Heart right ventricle (tissue), 16 donors: Measurements from ENCODE around the gene NKTR. TPM values are rescaled to one million over a fixed set of nuclear protein-coding genes. Genes with fewer than 3 reads are reported as not detected.

Experiments used
- ATAC-seq, 8 donors: fragments of 200-7000 bp; cut with Tn5 transposase; one replicate each; pipeline ENCODE4 v1.9.1; 2020; ENCODE audit warnings: mild to moderate bottlenecking in 8 of 8, moderate library complexity in 8 of 8, moderate number of reproducible peaks in 1 of 8
- DNase-seq, 2 donors: peaks; one replicate each; pipeline ENCODE4 v3.0.0-alpha.2; 2020
- H3K27ac ChIP-seq, 10 donors: fragments of 200-600 bp; sonication (generic) in 2 of 10; one replicate each; pipeline versions ENCODE4 v1.5.0 to v1.8.0; 2020 to 2022; ENCODE audit warnings: mild to moderate bottlenecking in 3 of 10
- H3K27me3 ChIP-seq, 7 donors: fragments of 200-600 bp; one replicate each; pipeline ENCODE4 v1.8.0; 2021 to 2022; ENCODE audit warnings: mild to moderate bottlenecking in 2 of 7
- H3K36me3 ChIP-seq, 9 donors: fragments of 200-600 bp; sonication (generic) in 1 of 9; one replicate each; pipeline versions ENCODE4 v1.5.0 to v1.8.0; 2020 to 2022; ENCODE audit warnings: mild to moderate bottlenecking in 2 of 9
- H3K4me1 ChIP-seq, 9 donors: fragments of 200-600 bp; sonication (generic) in 1 of 9; one replicate each; pipeline versions ENCODE4 v1.5.0 to v1.8.0; 2020 to 2022; ENCODE audit warnings: mild to moderate bottlenecking in 4 of 9
- H3K4me3 ChIP-seq, 10 donors: fragments of 200-600 bp; sonication (generic) in 2 of 10; one replicate each; pipeline versions ENCODE4 v1.5.0 to v1.8.0; 2020 to 2022; ENCODE audit warnings: mild to moderate bottlenecking in 7 of 10, moderate library complexity in 2 of 10
- H3K9me3 ChIP-seq, 11 donors: fragments of 200-600 bp in 10 of 11; sonication (generic) in 2 of 11; one replicate each; pipeline versions ENCODE4 v1.5.0 to v1.8.0; 2013 to 2022; ENCODE audit warnings: mild to moderate bottlenecking in 2 of 11, control low read depth in 1 of 11, moderate library complexity in 1 of 11
- WGBS, 2 donors: extraction: QIAGEN DNeasy Blood & Tissue Kit; methylation state at CpG; one replicate each; pipeline ENCODE4 v1.1.7; 2013; ENCODE audit warnings: inconsistent platforms in 1 of 2; 5-methylcytosine and 5-hydroxymethylcytosine counted together
- intact Hi-C, 10 donors: fragments of 100-400 bp; cut with DNase I; formaldehyde crosslinking; loops; one replicate each; pipeline versions ENCODE4 v1.11.1 to v1.14.2; 2022
- polyA plus RNA-seq, 2 donors: library from polyadenylated mRNA; stranded (reverse); fragments of 200-250 nt; gene quantifications; one replicate each; pipeline ENCODE4 v1.2.3, GENCODE V29; 2013
- total RNA-seq, 10 donors: library from RNA; stranded (reverse); fragmentation: NEBNext Ultra II Directional in 3 of 10; extraction: Animal tissue kit (Norgen Biotek cat#: 25700) in 3 of 10; gene quantifications; one replicate each; pipeline versions ENCODE4 v1.2.1 to v1.2.4, GENCODE V29; 2021 to 2023
- TF ChIP-seq, protein P1 (sequence below), 9 donors: fragments of 200-600 bp; sonication (generic) in 2 of 9; IDR thresholded peaks; one replicate each; pipeline versions ENCODE4 v1.5.0 to v1.8.0; 2021 to 2022; ENCODE audit warnings: antibody characterized with exemption in 9 of 9, mild to moderate bottlenecking in 5 of 9, moderate library complexity in 1 of 9
- donor health status: Arrhythmogenic right ventricular cardiomyopathy.
- donor health status: ischemic (EF 13 %, LVEDD 7.1; RV severe dilation, severe dysfunction).
- donor health status: healthy with polysubstance abuse.
- donor health status: DM: no; HTN: yes; CAD: no.
- donor health status: DM: no; HTN: no; CAD: no.
- donor health status: ischemic (EF 25% LVEDD 6.9; RV normal size, moderate dysfunction).
- donor health status: ischemic (EF 25% LVEDD 5.7; RV mildly dilated, moderate dysfunction).
- donor health status: healthy.
- donor health status: DM: yes; HTN: yes; CAD: no.
- donor health status: Ischemic cardiomyopathy.
- donor health status: ischemic (EF 35%, LVEDD 5.7; RV mildly dilated, moderate dysfunction).
- donor health status: nonischemic (EF 11% LVEDD 7.7; RV severe dilation, severe dysfunction).
- donor health status: DM: yes; HTN: yes; CAD: no.
- donor health status: PGD.
- donor health status: ischemic (EF 29% LVEDD 5.4; RV normal size, mild dysfunction).
- donor health status: nonischemic (EF 23%, LVEDD 6.1; RV moderate dilation, normal function).

NKTR gene
- total and polyA plus RNA-seq, 12 donors, result 10.2 to 59.3 (median 21.9) TPM

DNA sequence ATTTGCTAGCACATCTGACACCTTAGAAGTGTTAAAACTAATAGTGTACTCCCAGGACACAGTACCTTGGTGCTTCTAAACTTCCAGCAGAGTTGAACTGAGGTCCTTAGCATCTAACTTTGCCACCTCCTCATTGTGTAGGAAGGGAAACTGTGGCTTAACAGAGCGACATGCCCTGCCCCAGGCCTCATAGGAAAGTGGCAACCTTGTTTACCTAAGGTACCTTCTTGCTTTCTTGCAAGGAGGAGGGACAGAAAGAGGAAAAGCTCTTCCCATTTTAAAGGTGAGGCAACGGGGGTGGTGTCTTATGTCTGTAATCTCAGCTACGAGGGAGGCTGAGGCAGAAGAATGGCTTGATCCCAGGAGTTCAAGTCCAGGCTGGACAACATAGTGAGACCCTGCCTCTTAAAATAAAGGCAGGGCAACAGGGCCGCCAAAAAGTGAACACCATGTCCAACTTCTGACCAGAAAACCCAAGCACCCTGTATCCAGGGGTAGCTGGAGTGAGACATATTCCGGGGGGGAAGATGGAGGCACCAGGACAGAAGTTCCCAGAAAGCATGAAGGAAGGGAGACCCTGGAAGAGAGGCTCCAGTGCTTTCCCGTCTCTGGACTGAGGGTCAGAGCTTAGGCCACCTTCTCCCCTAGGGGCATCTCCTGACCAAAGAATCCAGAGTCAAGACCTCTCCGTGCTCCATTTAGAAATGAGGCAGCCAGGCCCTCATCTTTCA is 84.3 kb downstream of the NKTR start:
- Histone ChIP-seq H3K27ac (peak overlapping the region in 8 of 10 donors; percentile 50 to 85 (median 76)), H3K4me1 (peaks cover 4 to 40% (median 20%) of the 10 kb centered on the region in 9 donors), H3K4me3 (no peak overlapping the region), H3K36me3 (no peaks in the 10 kb centered on the region), H3K9me3 (no peaks in the 10 kb centered on the region), H3K27me3 (peaks cover 0 to 23% (median 11%) of the 10 kb centered on the region in 7 donors)
- ATAC-seq, result peak in 1 of 8 donors; percentile 4
- DNase-seq, result no peak
- WGBS, 2 donors, result 81 to 82% methylated on average over 7 of the region's 7 CpGs
- TF ChIP-seq, protein P1, sequence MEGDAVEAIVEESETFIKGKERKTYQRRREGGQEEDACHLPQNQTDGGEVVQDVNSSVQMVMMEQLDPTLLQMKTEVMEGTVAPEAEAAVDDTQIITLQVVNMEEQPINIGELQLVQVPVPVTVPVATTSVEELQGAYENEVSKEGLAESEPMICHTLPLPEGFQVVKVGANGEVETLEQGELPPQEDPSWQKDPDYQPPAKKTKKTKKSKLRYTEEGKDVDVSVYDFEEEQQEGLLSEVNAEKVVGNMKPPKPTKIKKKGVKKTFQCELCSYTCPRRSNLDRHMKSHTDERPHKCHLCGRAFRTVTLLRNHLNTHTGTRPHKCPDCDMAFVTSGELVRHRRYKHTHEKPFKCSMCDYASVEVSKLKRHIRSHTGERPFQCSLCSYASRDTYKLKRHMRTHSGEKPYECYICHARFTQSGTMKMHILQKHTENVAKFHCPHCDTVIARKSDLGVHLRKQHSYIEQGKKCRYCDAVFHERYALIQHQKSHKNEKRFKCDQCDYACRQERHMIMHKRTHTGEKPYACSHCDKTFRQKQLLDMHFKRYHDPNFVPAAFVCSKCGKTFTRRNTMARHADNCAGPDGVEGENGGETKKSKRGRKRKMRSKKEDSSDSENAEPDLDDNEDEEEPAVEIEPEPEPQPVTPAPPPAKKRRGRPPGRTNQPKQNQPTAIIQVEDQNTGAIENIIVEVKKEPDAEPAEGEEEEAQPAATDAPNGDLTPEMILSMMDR (IDR thresholded peaks at IDR 0.05), result no peak
- intact Hi-C loops, result no loop called here

DNA sequence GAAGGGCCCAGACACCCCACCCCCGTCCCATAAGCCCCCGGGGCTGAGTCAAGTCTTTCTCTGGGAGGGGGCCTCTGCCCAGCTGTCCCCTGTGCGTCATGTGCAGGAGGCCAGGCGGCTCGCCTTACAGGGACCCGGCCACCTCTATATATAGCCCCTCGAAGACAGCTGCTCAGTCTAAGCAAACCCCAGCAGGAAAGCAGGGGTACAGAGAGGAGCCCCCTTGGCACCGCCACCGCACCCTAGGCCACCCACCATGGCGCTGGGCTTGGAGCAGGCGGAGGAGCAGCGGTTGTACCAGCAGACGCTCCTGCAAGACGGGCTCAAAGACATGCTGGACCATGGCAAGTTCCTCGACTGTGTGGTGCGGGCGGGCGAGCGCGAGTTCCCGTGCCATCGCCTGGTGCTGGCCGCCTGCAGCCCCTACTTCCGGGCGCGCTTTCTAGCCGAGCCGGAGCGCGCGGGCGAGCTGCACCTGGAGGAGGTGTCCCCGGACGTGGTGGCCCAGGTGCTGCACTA is 84.9 kb downstream of the NKTR start, which contains the start of gene KLHL40:
Gene KLHL40 (plus strand): TSS at position 175 of the 519 bp plus-strand sequence. CDS start 82 bp downstream, at position 257.
- ATAC-seq, result peak in 1 of 8 donors; percentile 1
- H3K4me1 ChIP-seq, result peaks cover 4 to 40% (median 20%) of the 10 kb centered on the region in 9 donors
- H3K27ac ChIP-seq, result peak within 1 kb of the TSS in 8 of 10 donors; percentile 50 to 85 (median 76)
- intact Hi-C loops, result no loop called here
- peak within 1 kb of the TSS in 5 of 10 donors; percentile 1 to 24 (median 14) for H3K4me3 ChIP-seq
- no peaks in the 10 kb centered on the region for H3K36me3 ChIP-seq
- no peaks in the 10 kb centered on the region for H3K9me3 ChIP-seq
- H3K27me3 ChIP-seq, result peaks cover 0 to 23% (median 11%) of the 10 kb centered on the region in 7 donors
- no peak for DNase-seq
- WGBS, 2 donors, result 44 to 57% methylated on average over 34 of the region's 34 CpGs
- TF ChIP-seq, protein P1 (IDR thresholded peaks at IDR 0.05), result no peak

- DNase-seq, result no peak
- peak overlapping the region in 5 of 10 donors; percentile 1 to 24 (median 14) for H3K4me3 ChIP-seq
- peaks cover 0 to 23% (median 11%) of the 10 kb centered on the region in 7 donors for H3K27me3 ChIP-seq
- intact Hi-C loops, result no loop called here
- peaks cover 4 to 40% (median 20%) of the 10 kb centered on the region in 9 donors for H3K4me1 ChIP-seq
- WGBS, 2 donors, result 38 to 49% methylated on average over 80 of the region's 80 CpGs
- TF ChIP-seq, protein P1 (IDR thresholded peaks at IDR 0.05), result no peak
- peak overlapping the region in 2 of 10 donors; percentile 77 to 85 for H3K27ac ChIP-seq
- H3K9me3 ChIP-seq, result no peaks in the 10 kb centered on the region
- ATAC-seq, result no peak
- H3K36me3 ChIP-seq, result no peaks in the 10 kb centered on the region
Measured at GRCh38 chr3:42685891-42686820, 85.7 kb downstream of the NKTR start.
